KMS-11 (cell line): ENCODE measurements around the gene ERAS.

Source experiments
- H2AFZ ChIP-seq: fragments of 200-600 bp; sonication (generic); 2 replicates; pipeline ENCODE4 v1.6.1; 2016; ENCODE audit warnings: antibody characterized with exemption, mixed run types, low read depth
- H3K27ac ChIP-seq: fragments of 200-600 bp; sonication (generic); 2 replicates; pipeline ENCODE4 v1.6.1; 2016; ENCODE audit warnings: mild to moderate bottlenecking, mixed run types
- H3K27me3 ChIP-seq: fragments of 200-600 bp; sonication (generic); 2 replicates; pipeline ENCODE4 v1.6.1; 2017; ENCODE audit warnings: mild to moderate bottlenecking, low read depth, mixed run types, moderate library complexity; ENCODE audit not compliant: insufficient read depth
- H3K36me3 ChIP-seq: fragments of 200-600 bp; sonication (generic); 2 replicates; pipeline ENCODE4 v1.6.1; 2017; ENCODE audit warnings: mild to moderate bottlenecking, mixed run types; ENCODE audit not compliant: insufficient read depth
- H3K4me1 ChIP-seq: fragments of 200-600 bp; sonication (generic); 2 replicates; pipeline ENCODE4 v1.6.1; 2016; ENCODE audit warnings: mild to moderate bottlenecking, low read depth, mixed run types; ENCODE audit not compliant: poor library complexity, severe bottlenecking
- H3K4me2 ChIP-seq: fragments of 200-600 bp; sonication (generic); 2 replicates; pipeline ENCODE4 v1.7.0; 2016; ENCODE audit warnings: mild to moderate bottlenecking, mixed run types
- H3K4me3 ChIP-seq: fragments of 200-600 bp; sonication (generic); IDR thresholded peaks from 2 replicates; pipeline ENCODE4 v1.6.1; 2017; ENCODE audit warnings: low read depth, low read length, mixed read lengths; ENCODE audit not compliant: insufficient read depth
- H3K79me2 ChIP-seq: fragments of 200-600 bp; sonication (generic); 2 replicates; pipeline ENCODE4 v1.6.1; 2016; ENCODE audit warnings: low read depth, mixed run types; ENCODE audit not compliant: insufficient read depth
- H3K9ac ChIP-seq: fragments of 200-600 bp; sonication (generic); 2 replicates; pipeline ENCODE4 v1.6.1; 2016; ENCODE audit warnings: mild to moderate bottlenecking, mixed run types
- H4K20me1 ChIP-seq: fragments of 200-600 bp; sonication (generic); 2 replicates; pipeline ENCODE4 v1.6.1; 2016; ENCODE audit warnings: mild to moderate bottlenecking, mixed run types; ENCODE audit not compliant: insufficient read depth
- TF ChIP-seq, protein P1 (sequence below): fragments of 200-600 bp; sonication (generic); conservative IDR thresholded peaks from 2 replicates; pipeline ENCODE4 v1.6.1; 2017; ENCODE audit warnings: low read depth, mild to moderate bottlenecking, antibody characterized with exemption, low read length, moderate library complexity, mixed read lengths

ERAS gene

DNA sequence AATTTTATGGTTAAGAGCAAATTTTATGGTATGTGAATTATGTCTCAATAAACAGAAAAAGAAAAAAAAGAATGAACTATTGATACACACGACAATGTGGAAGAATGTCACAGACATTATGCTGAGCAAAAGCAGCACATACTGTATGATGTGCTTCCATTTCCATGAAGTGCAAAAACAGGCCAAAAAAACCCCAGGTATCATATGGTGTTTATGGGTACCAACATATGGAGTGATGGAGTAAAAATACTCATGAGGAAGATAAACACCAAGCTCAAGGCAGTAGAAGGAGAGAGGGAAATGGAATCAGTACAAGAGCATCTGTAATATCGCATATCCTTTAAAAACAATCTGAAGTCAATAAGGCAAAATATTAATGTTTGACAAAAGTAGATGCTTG is 44.1 kb upstream of the ERAS start:
- Histone ChIP-seq H4K20me1 (no peaks in the 10 kb centered on the region), H3K4me3 (no peak overlapping the region), H3K36me3 (no peaks in the 10 kb centered on the region), H3K4me1 (no peaks in the 10 kb centered on the region), H2AFZ (no peak overlapping the region), H3K27ac (no peak overlapping the region), H3K79me2 (no peaks in the 10 kb centered on the region), H3K4me2 (no peak overlapping the region), H3K27me3 (no peaks in the 10 kb centered on the region), H3K9ac (no peak overlapping the region)
- TF ChIP-seq, protein P1, sequence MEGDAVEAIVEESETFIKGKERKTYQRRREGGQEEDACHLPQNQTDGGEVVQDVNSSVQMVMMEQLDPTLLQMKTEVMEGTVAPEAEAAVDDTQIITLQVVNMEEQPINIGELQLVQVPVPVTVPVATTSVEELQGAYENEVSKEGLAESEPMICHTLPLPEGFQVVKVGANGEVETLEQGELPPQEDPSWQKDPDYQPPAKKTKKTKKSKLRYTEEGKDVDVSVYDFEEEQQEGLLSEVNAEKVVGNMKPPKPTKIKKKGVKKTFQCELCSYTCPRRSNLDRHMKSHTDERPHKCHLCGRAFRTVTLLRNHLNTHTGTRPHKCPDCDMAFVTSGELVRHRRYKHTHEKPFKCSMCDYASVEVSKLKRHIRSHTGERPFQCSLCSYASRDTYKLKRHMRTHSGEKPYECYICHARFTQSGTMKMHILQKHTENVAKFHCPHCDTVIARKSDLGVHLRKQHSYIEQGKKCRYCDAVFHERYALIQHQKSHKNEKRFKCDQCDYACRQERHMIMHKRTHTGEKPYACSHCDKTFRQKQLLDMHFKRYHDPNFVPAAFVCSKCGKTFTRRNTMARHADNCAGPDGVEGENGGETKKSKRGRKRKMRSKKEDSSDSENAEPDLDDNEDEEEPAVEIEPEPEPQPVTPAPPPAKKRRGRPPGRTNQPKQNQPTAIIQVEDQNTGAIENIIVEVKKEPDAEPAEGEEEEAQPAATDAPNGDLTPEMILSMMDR = no peak

DNA sequence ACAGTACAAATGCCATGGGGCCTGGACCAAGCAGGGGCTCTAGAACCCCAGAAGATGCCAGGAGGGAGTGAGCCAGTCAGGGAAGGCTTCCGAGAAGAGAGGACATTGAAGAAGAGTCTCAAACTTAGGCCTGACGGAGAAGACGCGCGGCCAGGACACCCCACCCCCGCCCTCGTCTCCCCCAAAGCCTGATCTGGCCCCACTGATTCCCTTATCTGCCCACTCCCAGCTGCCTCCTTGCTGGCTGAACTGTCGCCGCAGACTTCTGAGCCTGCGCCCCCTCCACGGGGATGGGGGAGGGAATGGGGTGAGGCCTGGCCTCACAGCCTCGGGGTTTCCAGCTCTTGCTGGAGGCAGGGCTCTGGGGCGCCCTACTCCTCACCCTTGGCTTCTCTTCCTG is 43.5 kb upstream of the ERAS start:
- Histone ChIP-seq H3K4me3 (no peak overlapping the region), H3K79me2 (no peaks in the 10 kb centered on the region), H3K4me1 (no peaks in the 10 kb centered on the region), H2AFZ (no peak overlapping the region), H4K20me1 (no peaks in the 10 kb centered on the region), H3K9ac (no peak overlapping the region), H3K4me2 (no peak overlapping the region), H3K27ac (no peak overlapping the region), H3K27me3 (no peaks in the 10 kb centered on the region), H3K36me3 (no peaks in the 10 kb centered on the region)
- TF ChIP-seq, protein P1 = no peak

DNA sequence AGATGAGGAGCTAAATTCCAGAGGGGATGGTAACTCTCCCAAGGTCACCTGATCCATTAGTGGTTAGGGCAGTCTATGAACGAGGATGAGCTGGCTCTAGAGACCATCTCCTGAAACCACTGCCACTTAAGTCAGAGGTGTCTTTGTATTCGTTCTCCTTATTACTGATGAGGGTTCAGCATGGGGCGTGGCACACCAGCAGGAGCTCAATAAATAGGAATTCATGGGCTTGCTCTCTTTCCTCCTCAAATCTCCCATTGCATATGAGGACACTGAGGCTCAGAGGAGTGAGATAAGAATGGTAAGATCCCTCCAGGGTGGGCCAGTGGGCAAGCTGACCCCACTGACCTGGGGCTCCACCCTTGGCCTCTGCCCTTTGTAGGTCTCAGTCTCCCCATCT is 41.6 kb upstream of the ERAS start:
- Histone ChIP-seq H3K4me1 (no peaks in the 10 kb centered on the region), H2AFZ (no peak overlapping the region), H3K79me2 (no peaks in the 10 kb centered on the region), H4K20me1 (no peaks in the 10 kb centered on the region), H3K27me3 (no peaks in the 10 kb centered on the region), H3K4me2 (no peak overlapping the region), H3K4me3 (no peak overlapping the region), H3K27ac (no peak overlapping the region), H3K36me3 (no peaks in the 10 kb centered on the region), H3K9ac (no peak overlapping the region)
- TF ChIP-seq, protein P1 = no peak

GRCh38 chrX:48785186-48785539 is 41.1 kb upstream of the ERAS start:
- Histone ChIP-seq H3K9ac (no peak overlapping the region), H3K36me3 (no peaks in the 10 kb centered on the region), H3K27ac (no peak overlapping the region), H2AFZ (no peak overlapping the region), H3K4me1 (no peaks in the 10 kb centered on the region), H3K79me2 (no peaks in the 10 kb centered on the region), H3K27me3 (no peaks in the 10 kb centered on the region), H3K4me2 (no peak overlapping the region), H3K4me3 (no peak overlapping the region), H4K20me1 (no peaks in the 10 kb centered on the region)
- TF ChIP-seq, protein P1 = no peak
